GM12872 (cell line): ENCODE measurements around the gene TANGO2.

Experiments used
- CTCF ChIP-seq: IDR thresholded peaks from 3 replicates; pipeline ENCODE4 v1.5.1; 2011; ENCODE audit warnings: low read depth, mild to moderate bottlenecking, low read length, moderate library complexity; ENCODE audit not compliant: insufficient read depth

The TANGO2 gene

GRCh38 chr22:20113551-20114310, 92.8 kb downstream of the TANGO2 start:
- TF ChIP-seq CTCF: no peak

- no peak for TF ChIP-seq CTCF
These were observed 93.9 kb downstream of the TANGO2 start for GRCh38 chr22:20114506-20115475.

GRCh38 chr22:20115691-20116375, 94.9 kb downstream of the TANGO2 start, which contains the start of gene RANBP1:
Gene RANBP1, plus strand, starts transcription at chr22:20116104. Its CDS starts 81 bp downstream, at chr22:20116185.
- no peak for TF ChIP-seq CTCF

- TF ChIP-seq CTCF: no peak
These were observed 95.6 kb downstream of the TANGO2 start for GRCh38 chr22:20116376-20116950.
